ENCODE results near the gene CACHD1. TPM values are rescaled to one million over a fixed set of nuclear protein-coding genes. Genes with fewer than 3 reads are reported as not detected.

CACHD1 gene
- total RNA-seq, 1 donor from 2014 or later = 32.0 TPM

DNA sequence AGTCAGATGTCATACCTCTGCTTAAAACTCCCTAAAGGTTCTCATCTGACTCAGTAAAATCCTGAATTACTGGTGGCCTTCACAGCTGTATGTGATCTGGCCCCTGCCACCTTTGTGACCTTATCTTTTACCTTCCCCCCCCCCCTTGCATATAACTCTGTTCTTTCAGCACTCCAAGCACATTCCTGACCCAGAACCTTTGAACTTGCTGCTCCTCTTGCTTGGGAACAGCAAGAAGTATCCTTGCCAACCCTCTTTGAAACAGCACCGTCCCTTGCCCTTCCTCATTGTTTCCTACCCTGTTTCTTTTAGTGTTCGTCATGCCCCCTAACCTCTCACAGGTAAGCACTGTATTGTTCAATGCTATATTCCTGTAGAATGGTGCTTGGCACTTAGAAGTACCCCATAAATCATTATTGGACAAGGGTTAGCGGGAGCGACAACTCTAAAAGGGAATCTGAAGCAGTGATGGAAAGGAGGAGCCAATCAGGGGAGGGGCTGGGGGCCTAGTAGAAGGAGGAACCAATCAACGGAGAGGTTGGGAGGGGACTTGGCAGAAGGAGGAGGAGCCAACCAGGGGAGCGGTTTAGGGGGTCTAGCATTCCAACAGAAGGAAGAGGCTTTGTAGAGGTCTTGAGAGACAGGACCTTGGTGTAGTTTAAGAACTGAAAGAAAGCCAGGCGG is 13.9 kb downstream of the CACHD1 start:
- intact Hi-C loops (cut with DNase I) = no loop called here
- Histone ChIP-seq H3K9me3 (no peaks in the 10 kb centered on the region), H3K4me3 (no peak overlapping the region), H3K27ac (no peak overlapping the region), H3K27me3 (ENCODE audit: low read depth) (no peaks in the 10 kb centered on the region), H3K4me1 (peaks cover 9% of the 10 kb centered on the region), H3K36me3 (no peaks in the 10 kb centered on the region)
- TF ChIP-seq CTCF (IDR thresholded peaks at IDR 0.05) = no peak
- ATAC-seq (no peak), DNase-seq (no peak)

GRCh38 chr1:64484651-64485050 is 14.7 kb downstream of the CACHD1 start:
- no peak overlapping the region for H3K27ac ChIP-seq
- no peak overlapping the region for H3K4me3 ChIP-seq
- no peak for DNase-seq
- H3K36me3 ChIP-seq = no peaks in the 10 kb centered on the region
- no peak for ATAC-seq
- no peak for TF ChIP-seq CTCF (IDR thresholded peaks at IDR 0.05)
- intact Hi-C loops (cut with DNase I) = no loop called here
- H3K4me1 ChIP-seq = peaks cover 9% of the 10 kb centered on the region
- no peaks in the 10 kb centered on the region for H3K27me3 ChIP-seq (ENCODE audit: low read depth)
- H3K9me3 ChIP-seq = no peaks in the 10 kb centered on the region

DNA sequence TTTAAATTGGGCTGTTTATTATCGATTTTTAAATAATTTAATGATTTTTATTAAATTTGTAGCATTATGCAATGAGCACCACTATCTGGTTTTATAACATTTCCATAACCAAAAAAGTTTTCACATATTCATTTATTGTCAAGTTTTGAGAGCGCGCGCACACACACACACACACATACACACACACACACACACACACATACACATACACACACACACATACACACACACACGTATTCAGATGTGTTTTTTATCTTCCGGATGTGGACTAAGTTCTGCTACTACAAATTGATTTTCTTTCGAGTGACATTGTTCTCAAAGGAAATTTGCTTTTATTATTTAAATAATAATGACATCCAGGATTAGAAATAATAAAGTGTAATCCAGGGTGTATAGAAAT is 16.3 kb downstream of the CACHD1 start:
- DNase-seq (no peak), ATAC-seq (no peak)
- intact Hi-C loops (cut with DNase I) = no loop called here
- Histone ChIP-seq H3K27me3 (ENCODE audit: low read depth) (no peaks in the 10 kb centered on the region), H3K4me1 (peaks cover 5% of the 10 kb centered on the region), H3K9me3 (no peaks in the 10 kb centered on the region), H3K36me3 (no peaks in the 10 kb centered on the region), H3K27ac (no peak overlapping the region), H3K4me3 (no peak overlapping the region)
- TF ChIP-seq CTCF (IDR thresholded peaks at IDR 0.05) = no peak

GRCh38 chr1:64487061-64487460 is 17.1 kb downstream of the CACHD1 start:
- no peak for TF ChIP-seq CTCF (IDR thresholded peaks at IDR 0.05)
- DNase-seq (no peak), ATAC-seq (no peak)
- H3K36me3 ChIP-seq = no peaks in the 10 kb centered on the region
- no peaks in the 10 kb centered on the region for H3K27me3 ChIP-seq (ENCODE audit: low read depth)
- H3K4me1 ChIP-seq = no peaks in the 10 kb centered on the region
- intact Hi-C loops (cut with DNase I) = no loop called here
- no peak overlapping the region for H3K4me3 ChIP-seq
- H3K9me3 ChIP-seq = no peaks in the 10 kb centered on the region
- H3K27ac ChIP-seq = no peak overlapping the region

GRCh38 chr1:64488862-64489261 is 18.9 kb downstream of the CACHD1 start:
- H3K9me3 ChIP-seq = no peaks in the 10 kb centered on the region
- ATAC-seq (no peak), DNase-seq (no peak)
- H3K36me3 ChIP-seq = no peaks in the 10 kb centered on the region
- H3K27me3 ChIP-seq (ENCODE audit: low read depth) = no peaks in the 10 kb centered on the region
- no peak for TF ChIP-seq CTCF (IDR thresholded peaks at IDR 0.05)
- H3K4me1 ChIP-seq = no peaks in the 10 kb centered on the region
- H3K27ac ChIP-seq = no peak overlapping the region
- intact Hi-C loops (cut with DNase I) = no loop called here
- no peak overlapping the region for H3K4me3 ChIP-seq
